Heart left ventricle (tissue), 16 donors: ENCODE results near the gene KIR3DL3. TPM values are rescaled to one million over a fixed set of nuclear protein-coding genes. Genes with fewer than 3 reads are reported as not detected.

ENCODE experiments used
- ATAC-seq, 4 donors: fragments of 200-7000 bp; cut with Tn5 transposase; one replicate each; pipeline ENCODE4 v1.9.1; 2020 to 2022; ENCODE audit warnings: moderate library complexity in 4 of 4, mild to moderate bottlenecking in 3 of 4, moderate number of reproducible peaks in 1 of 4
- DNase-seq, 5 donors: peaks; one replicate each; pipeline ENCODE4 v3.0.0-alpha.2; 2020
- H3K27ac ChIP-seq, 12 donors: fragments of 200-600 bp; sonication (generic) in 4 of 12; one replicate each; pipeline versions ENCODE4 v1.5.0 to v1.8.0; 2016 to 2022; ENCODE audit warnings: mild to moderate bottlenecking in 2 of 12
- H3K27me3 ChIP-seq, 9 donors: fragments of 200-600 bp; sonication (generic) in 2 of 9; one replicate each; pipeline versions ENCODE4 v1.5.1 to v1.8.0; 2016 to 2022; ENCODE audit warnings: mild to moderate bottlenecking in 3 of 9
- H3K36me3 ChIP-seq, 9 donors: fragments of 200-600 bp; sonication (generic) in 2 of 9; one replicate each; pipeline versions ENCODE4 v1.5.0 to v1.8.0; 2018 to 2022; ENCODE audit warnings: mild to moderate bottlenecking in 2 of 9
- H3K4me1 ChIP-seq, 12 donors: fragments of 200-600 bp; sonication (generic) in 4 of 12; one replicate each; pipeline versions ENCODE4 v1.5.0 to v1.8.0; 2016 to 2022; ENCODE audit warnings: mild to moderate bottlenecking in 3 of 12
- H3K4me3 ChIP-seq, 12 donors: fragments of 200-600 bp; sonication (generic) in 4 of 12; one replicate each; pipeline versions ENCODE4 v1.5.0 to v1.8.0; 2017 to 2022; ENCODE audit warnings: mild to moderate bottlenecking in 9 of 12, moderate library complexity in 4 of 12
- H3K9me3 ChIP-seq, 12 donors: fragments of 200-600 bp; sonication (generic) in 4 of 12; one replicate each; pipeline versions ENCODE4 v1.5.0 to v1.8.0; 2016 to 2022; ENCODE audit warnings: mild to moderate bottlenecking in 1 of 12
- CTCF ChIP-seq, 12 donors: fragments of 200-600 bp; sonication (generic) in 4 of 12; IDR thresholded peaks; one replicate each; pipeline versions ENCODE4 v1.5.0 to v1.8.0; 2018 to 2022; ENCODE audit warnings: antibody characterized with exemption in 12 of 12, mild to moderate bottlenecking in 5 of 12
- POLR2A ChIP-seq, 2 donors: fragments of 450-650 bp; IDR thresholded peaks; one replicate each; pipeline ENCODE4 v1.6.1; 2017; ENCODE audit warnings: antibody characterized with exemption in 2 of 2, mild to moderate bottlenecking in 2 of 2, moderate library complexity in 2 of 2
- WGBS, 4 donors: extraction: QIAGEN DNeasy Blood & Tissue Kit in 2 of 4; methylation state at CpG; one replicate each; pipeline versions ENCODE4 v1.1.5 to v1.1.7; 2013 to 2018; 5-methylcytosine and 5-hydroxymethylcytosine counted together
- intact Hi-C, 10 donors: fragments of 100-400 bp; cut with DNase I; formaldehyde crosslinking; loops; one replicate each; pipeline versions ENCODE4 v1.11.1 to v1.14.2; 2022
- polyA plus RNA-seq, 2 donors: library from polyadenylated mRNA; stranded (reverse); fragments of 200-250 nt; gene quantifications; one replicate each; pipeline ENCODE4 v1.2.3, GENCODE V29; 2013
- total RNA-seq, 9 donors: library from RNA; depleted of rRNA in 2 of 9; stranded (reverse); fragments of >200 nt in 2 of 9; fragmentation: NEBNext Ultra II Directional in 3 of 9; extraction: Animal tissue kit (Norgen Biotek cat#: 25700) in 3 of 9; gene quantifications; one replicate each; pipeline versions ENCODE4 v1.1.0 to v1.2.4, GENCODE V29; 2016 to 2023
- donor health status: ischemic (EF 13 %, LVEDD 7.1; RV severe dilation, severe dysfunction).
- donor health status: healthy with polysubstance abuse.
- donor health status: DM: no; HTN: yes; CAD: no.
- donor health status: DM: no; HTN: no; CAD: no.
- donor health status: ischemic (EF 25% LVEDD 6.9; RV normal size, moderate dysfunction).
- donor health status: ischemic (EF 25% LVEDD 5.7; RV mildly dilated, moderate dysfunction).
- donor health status: healthy.
- donor health status: DM: yes; HTN: yes; CAD: no.
- donor health status: ischemic (EF 35%, LVEDD 5.7; RV mildly dilated, moderate dysfunction).
- donor health status: nonischemic (EF 11% LVEDD 7.7; RV severe dilation, severe dysfunction).
- donor health status: DM: yes; HTN: yes; CAD: no.
- donor health status: PGD.
- donor health status: ischemic (EF 29% LVEDD 5.4; RV normal size, mild dysfunction).
- donor health status: nonischemic (EF 23%, LVEDD 6.1; RV moderate dilation, normal function).

KIR3DL3 gene
- total and polyA plus RNA-seq, 11 donors = not detected

GRCh38 chr19:54682306-54682856 is 41.9 kb upstream of the KIR3DL3 start:
- Histone ChIP-seq H3K36me3 (no peaks in the 10 kb centered on the region), H3K27me3 (peaks cover 0 to 31% (median 0%) of the 10 kb centered on the region in 9 donors), H3K9me3 (no peaks in the 10 kb centered on the region), H3K4me1 (no peaks in the 10 kb centered on the region), H3K27ac (no peak overlapping the region), H3K4me3 (no peak overlapping the region)
- intact Hi-C loops = no loop called here
- 51 to 63% (median 57%) methylated on average over 7 of the region's 7 CpGs for WGBS, 4 donors
- ATAC-seq (no peak), DNase-seq (no peak)
- TF ChIP-seq CTCF (IDR thresholded peaks at IDR 0.05) (no peak), POLR2A (IDR thresholded peaks at IDR 0.05) (no peak)

GRCh38 chr19:54684527-54684926 is 39.7 kb upstream of the KIR3DL3 start:
- intact Hi-C loops = no loop called here
- ATAC-seq (peak in 1 of 4 donors; percentile 54), DNase-seq (no peak)
- WGBS, 4 donors = 17 to 26% (median 21%) methylated on average over 3 of the region's 3 CpGs
- TF ChIP-seq POLR2A (IDR thresholded peaks at IDR 0.05) (no peak), CTCF (IDR thresholded peaks at IDR 0.05) (no peak)
- Histone ChIP-seq H3K27ac (no peak overlapping the region), H3K4me1 (no peaks in the 10 kb centered on the region), H3K27me3 (peaks cover 0 to 28% (median 0%) of the 10 kb centered on the region in 9 donors), H3K4me3 (no peak overlapping the region), H3K9me3 (no peaks in the 10 kb centered on the region), H3K36me3 (no peaks in the 10 kb centered on the region)

GRCh38 chr19:54691582-54692297 is 32.5 kb upstream of the KIR3DL3 start:
- TF ChIP-seq CTCF (IDR thresholded peaks at IDR 0.05) = no peak
- TF ChIP-seq POLR2A (IDR thresholded peaks at IDR 0.05) = no peak
- ATAC-seq = no peak
- no peaks in the 10 kb centered on the region for H3K36me3 ChIP-seq
- H3K27ac ChIP-seq = no peak overlapping the region
- H3K4me1 ChIP-seq = peaks cover 0 to 8% (median 0%) of the 10 kb centered on the region in 12 donors
- peaks cover 0 to 3% (median 0%) of the 10 kb centered on the region in 12 donors for H3K9me3 ChIP-seq
- peaks cover 0 to 25% (median 0%) of the 10 kb centered on the region in 9 donors for H3K27me3 ChIP-seq
- no peak overlapping the region for H3K4me3 ChIP-seq
- 65 to 69% (median 68%) methylated on average over 9 of the region's 9 CpGs for WGBS, 4 donors
- no peak for DNase-seq
- intact Hi-C loops = no loop called here

- peaks cover 0 to 8% (median 0%) of the 10 kb centered on the region in 12 donors for H3K4me1 ChIP-seq
- DNase-seq = no peak
- no peak for TF ChIP-seq CTCF (IDR thresholded peaks at IDR 0.05)
- WGBS, 4 donors = 52 to 58% (median 56%) methylated on average over 4 of the region's 4 CpGs
- H3K27me3 ChIP-seq = peaks cover 0 to 25% (median 0%) of the 10 kb centered on the region in 9 donors
- H3K36me3 ChIP-seq = no peaks in the 10 kb centered on the region
- intact Hi-C loops = no loop called here
- no peak overlapping the region for H3K27ac ChIP-seq
- H3K9me3 ChIP-seq = peaks cover 0 to 3% (median 0%) of the 10 kb centered on the region in 12 donors
- no peak overlapping the region for H3K4me3 ChIP-seq
- no peak for ATAC-seq
These were observed 32.0 kb upstream of the KIR3DL3 start for GRCh38 chr19:54692298-54692615.
